ENCODE measurements around the gene C16orf46. TPM values are rescaled to one million over a fixed set of nuclear protein-coding genes. Genes with fewer than 3 reads are reported as not detected.
A peak's percentile ranks its signal among the peaks of the same experiment; 100 is the strongest.

Gene C16orf46, protein sequence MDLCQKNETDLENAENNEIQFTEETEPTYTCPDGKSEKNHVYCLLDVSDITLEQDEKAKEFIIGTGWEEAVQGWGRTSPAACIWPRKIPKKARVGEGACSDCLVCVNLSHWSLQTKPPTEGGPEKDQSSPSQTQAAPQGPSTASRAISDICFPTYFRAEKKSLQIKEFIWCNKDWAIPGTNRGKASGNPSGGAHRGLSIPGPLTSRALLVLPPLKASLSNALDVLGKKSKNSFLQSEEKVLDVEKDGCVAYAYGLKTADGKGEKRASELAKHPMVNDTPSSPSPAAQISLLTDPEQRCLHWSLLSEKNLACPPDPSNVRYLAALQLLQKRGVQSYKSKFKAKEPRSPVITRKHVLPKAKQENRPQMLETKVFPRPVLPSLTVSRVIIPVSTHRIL
- 0.86 and 2.0 TPM in 2 replicates for total RNA-seq (2021)
- long read RNA-seq, partial matches to known transcripts, result 2 of 8 reads
- long read RNA-seq, other reads (novel, unspliced or antisense), result 2 of 8 reads

DNA sequence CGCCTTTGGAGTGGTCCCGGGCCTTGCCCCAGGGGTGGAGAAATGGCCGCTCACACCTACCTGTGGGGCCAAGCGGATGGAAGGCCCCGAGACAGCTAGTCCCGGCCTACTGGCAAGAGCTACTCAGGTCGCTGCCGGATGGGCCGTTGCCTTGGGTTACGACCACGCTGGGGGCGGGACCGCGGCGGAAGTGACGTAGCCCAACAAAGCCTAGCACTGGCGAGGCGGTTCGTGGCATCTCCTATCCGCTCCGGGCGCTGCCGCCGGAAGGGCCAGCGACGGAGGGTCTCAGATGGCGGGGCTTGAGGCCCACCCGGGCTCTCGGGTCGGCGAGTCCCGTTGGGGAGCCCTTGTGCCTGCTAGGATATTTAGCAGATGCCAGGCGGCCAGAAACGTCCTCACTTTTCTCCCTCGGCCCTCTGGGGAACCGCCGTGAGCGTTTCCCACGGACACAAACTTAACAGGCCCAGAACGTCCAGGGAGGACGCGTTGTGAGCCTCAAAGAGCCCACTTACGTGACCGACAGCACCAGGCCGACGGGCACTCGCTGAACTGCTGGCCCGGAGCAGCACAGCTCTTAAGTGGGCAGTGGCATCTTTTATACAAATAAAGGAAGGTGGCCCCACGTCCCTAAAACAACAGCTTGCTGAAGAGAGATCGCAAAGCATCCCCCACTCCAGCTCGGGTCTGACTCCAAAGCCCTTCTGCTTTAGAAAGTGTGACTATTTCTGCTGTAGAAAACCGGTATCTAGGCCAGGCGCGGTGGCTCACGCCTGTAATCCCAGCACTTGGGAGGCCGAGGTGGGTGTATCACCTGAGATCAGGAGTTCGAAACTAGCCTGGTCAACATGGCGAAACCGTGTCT, at the start of gene C16orf46:
Gene C16orf46 (minus strand): TSS at position 163 of the 865 bp plus-strand sequence. CDS start 13,283 bp downstream, outside the sequence.
- Histone ChIP-seq H4K8ac (replicated peaks; ENCODE audit: insufficient read length, low read depth, low read length) (no peak within 1 kb of the TSS), H3K23me2 (ENCODE audit: insufficient read length, low read depth, low read length, poor library complexity, severe bottlenecking) (peaks cover 8% of the 10 kb centered on the region), H2BK20ac (ENCODE audit: low read depth, low read length, poor library complexity, severe bottlenecking) (no peak within 1 kb of the TSS), H4K91ac (ENCODE audit: insufficient read length, low read depth, low read length) (no peak within 1 kb of the TSS), H3K79me1 (ENCODE audit: insufficient read depth, low read depth, low read length, poor library complexity, severe bottlenecking) (no peaks in the 10 kb centered on the region), H4K20me1 (ENCODE audit: control insufficient read depth, insufficient read depth, insufficient read length) (no peaks in the 10 kb centered on the region), H3K9ac (ENCODE audit: extremely low read depth, insufficient read length, low read length) (peak within 1 kb of the TSS; percentile 71), H3K18ac (ENCODE audit: insufficient read length, low read depth, low read length) (peak within 1 kb of the TSS; percentile 45), H4K5ac (ENCODE audit: insufficient read length, low read depth, low read length) (no peak within 1 kb of the TSS), H2AK5ac (ENCODE audit: insufficient read length, low read length) (no peak within 1 kb of the TSS), H2BK15ac (ENCODE audit: low read depth, low read length) (no peak within 1 kb of the TSS), H3K4me2 (ENCODE audit: insufficient read depth, insufficient read length, low read length) (peak within 1 kb of the TSS; percentile 72), H2BK120ac (ENCODE audit: low read depth, low read length, poor library complexity, severe bottlenecking) (no peak within 1 kb of the TSS), H3K9me3 (ENCODE audit: control insufficient read depth, low read depth, low read length) (no peaks in the 10 kb centered on the region), H3K23ac (ENCODE audit: insufficient read length, low read depth, low read length) (no peak within 1 kb of the TSS), H3K4me1 (ENCODE audit: insufficient read depth, low read length) (no peaks in the 10 kb centered on the region), H3K14ac (ENCODE audit: insufficient read depth, low read length) (peak within 1 kb of the TSS; percentile 88), H3K27ac (ENCODE audit: insufficient read length, low read depth, low read length) (no peak within 1 kb of the TSS), H2AFZ (ENCODE audit: low read length) (no peak within 1 kb of the TSS), H2BK5ac (ENCODE audit: insufficient read length, low read length) (no peak within 1 kb of the TSS), H3K27me3 (ENCODE audit: insufficient read depth, low read length) (no peaks in the 10 kb centered on the region), H3K79me2 (ENCODE audit: insufficient read depth, low read length) (no peaks in the 10 kb centered on the region), H3T11ph (ENCODE audit: low read length) (no peak within 1 kb of the TSS), H2BK12ac (ENCODE audit: insufficient read length, low read depth, low read length) (no peak within 1 kb of the TSS), H3K4ac (ENCODE audit: low read depth, low read length) (no peak within 1 kb of the TSS), H3K56ac (ENCODE audit: insufficient read length, low read depth, low read length) (no peak within 1 kb of the TSS)
- Mint-ChIP-seq H3K4me3 (no peak within 1 kb of the TSS), H3K27ac (peak within 1 kb of the TSS; percentile 91 to 98 (median 95)), H3K36me3 (ENCODE audit: insufficient read depth in 1 of 3, low read depth in 3 of 3) (peaks cover 0 to 6% (median 6%) of the 10 kb centered on the region in 3 experiments; a peak in 3 of 7 replicates), H3K27me3 (ENCODE audit: low read depth) (no peaks in the 10 kb centered on the region; the same call in 1 of the 2 replicates), H3K4me1 (peaks cover 11 to 12% of the 10 kb centered on the region in 2 experiments), H3K9me3 (no peaks in the 10 kb centered on the region)
- peak; percentile 99 for DNase-seq
- TF ChIP-seq, protein P1, sequence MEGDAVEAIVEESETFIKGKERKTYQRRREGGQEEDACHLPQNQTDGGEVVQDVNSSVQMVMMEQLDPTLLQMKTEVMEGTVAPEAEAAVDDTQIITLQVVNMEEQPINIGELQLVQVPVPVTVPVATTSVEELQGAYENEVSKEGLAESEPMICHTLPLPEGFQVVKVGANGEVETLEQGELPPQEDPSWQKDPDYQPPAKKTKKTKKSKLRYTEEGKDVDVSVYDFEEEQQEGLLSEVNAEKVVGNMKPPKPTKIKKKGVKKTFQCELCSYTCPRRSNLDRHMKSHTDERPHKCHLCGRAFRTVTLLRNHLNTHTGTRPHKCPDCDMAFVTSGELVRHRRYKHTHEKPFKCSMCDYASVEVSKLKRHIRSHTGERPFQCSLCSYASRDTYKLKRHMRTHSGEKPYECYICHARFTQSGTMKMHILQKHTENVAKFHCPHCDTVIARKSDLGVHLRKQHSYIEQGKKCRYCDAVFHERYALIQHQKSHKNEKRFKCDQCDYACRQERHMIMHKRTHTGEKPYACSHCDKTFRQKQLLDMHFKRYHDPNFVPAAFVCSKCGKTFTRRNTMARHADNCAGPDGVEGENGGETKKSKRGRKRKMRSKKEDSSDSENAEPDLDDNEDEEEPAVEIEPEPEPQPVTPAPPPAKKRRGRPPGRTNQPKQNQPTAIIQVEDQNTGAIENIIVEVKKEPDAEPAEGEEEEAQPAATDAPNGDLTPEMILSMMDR (conservative IDR thresholded peaks at IDR 0.05), result no peak
- WGBS (ENCODE audit: extremely low coverage, insufficient read length, low lambda C conversion rate), result no CpG with 5 or more reads among the region's 59 CpGs
